ENCODE results near the gene MATN1. TPM values are rescaled to one million over a fixed set of nuclear protein-coding genes. Genes with fewer than 3 reads are reported as not detected.
"Not testable (repeated sequence)": the region's sequence is repeated elsewhere in the genome, so short reads cannot be mapped to it uniquely, and the experiment has no call there.

Gene MATN1
- total RNA-seq, 1 experiment from 2014 or later: 1.2 TPM

DNA sequence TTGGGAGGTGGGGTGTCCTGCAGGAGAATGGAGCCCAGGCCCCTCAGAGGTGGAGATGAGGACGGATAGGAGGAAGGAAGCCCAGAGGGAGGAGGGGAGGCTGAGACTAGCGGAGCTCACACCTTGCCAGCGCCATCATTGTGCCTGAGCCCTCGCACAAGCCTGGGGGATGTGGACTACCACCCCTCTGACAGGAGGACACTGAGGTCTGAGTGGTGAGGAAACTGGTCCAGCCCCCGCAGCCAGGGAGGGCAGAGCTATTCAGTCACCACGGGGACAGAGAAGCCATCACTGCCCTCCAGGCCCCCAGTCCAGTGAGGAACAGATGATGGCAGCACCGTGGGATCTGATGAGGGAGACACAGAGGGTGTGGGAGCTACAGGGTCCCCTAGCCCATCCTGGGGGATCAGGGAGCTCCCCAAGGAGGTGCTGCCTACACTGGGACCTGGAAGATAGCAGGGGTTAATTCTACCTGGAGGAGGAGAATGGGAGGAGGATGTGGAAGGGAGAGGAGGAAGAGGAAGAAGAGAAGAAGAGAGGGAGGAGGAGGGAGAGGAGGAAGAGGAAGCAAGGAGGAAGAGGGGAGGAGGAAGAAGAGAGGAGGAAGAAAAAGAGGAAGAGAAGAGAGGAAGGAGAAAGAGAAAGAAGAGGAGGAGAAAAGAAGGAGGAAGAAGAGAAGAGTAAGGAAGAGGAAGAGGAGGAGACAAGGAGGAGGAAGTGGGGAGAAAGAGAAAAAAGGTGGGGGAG lies 31.0 kb downstream of the MATN1 start:
- no peak for DNase-seq (ENCODE audit: low spot score)
- in situ Hi-C loops (cut with HindIII; ENCODE audit: low sequenced_read_pairs): no loop called here

DNA sequence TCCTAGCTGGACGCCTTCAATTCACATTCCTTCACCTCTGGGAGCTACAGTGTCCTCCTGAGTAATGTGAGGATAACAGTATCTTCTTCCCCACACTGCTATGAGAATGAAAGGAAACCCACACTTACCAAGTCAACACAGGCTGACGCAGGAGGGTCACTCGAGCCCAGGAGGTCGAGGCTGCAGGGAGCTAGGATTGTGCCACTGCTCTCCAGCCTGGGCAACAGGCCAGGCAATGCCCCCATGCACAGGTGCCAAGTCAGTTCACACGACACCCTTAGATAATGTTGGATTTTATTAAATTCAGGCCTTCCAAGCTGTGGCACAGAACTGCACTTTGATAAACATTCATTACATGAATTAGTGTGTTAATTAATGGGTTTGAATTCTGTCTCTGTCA lies 31.9 kb downstream of the MATN1 start:
- DNase-seq (ENCODE audit: low spot score): no peak
- in situ Hi-C loops (cut with HindIII; ENCODE audit: low sequenced_read_pairs): no loop called here

DNA sequence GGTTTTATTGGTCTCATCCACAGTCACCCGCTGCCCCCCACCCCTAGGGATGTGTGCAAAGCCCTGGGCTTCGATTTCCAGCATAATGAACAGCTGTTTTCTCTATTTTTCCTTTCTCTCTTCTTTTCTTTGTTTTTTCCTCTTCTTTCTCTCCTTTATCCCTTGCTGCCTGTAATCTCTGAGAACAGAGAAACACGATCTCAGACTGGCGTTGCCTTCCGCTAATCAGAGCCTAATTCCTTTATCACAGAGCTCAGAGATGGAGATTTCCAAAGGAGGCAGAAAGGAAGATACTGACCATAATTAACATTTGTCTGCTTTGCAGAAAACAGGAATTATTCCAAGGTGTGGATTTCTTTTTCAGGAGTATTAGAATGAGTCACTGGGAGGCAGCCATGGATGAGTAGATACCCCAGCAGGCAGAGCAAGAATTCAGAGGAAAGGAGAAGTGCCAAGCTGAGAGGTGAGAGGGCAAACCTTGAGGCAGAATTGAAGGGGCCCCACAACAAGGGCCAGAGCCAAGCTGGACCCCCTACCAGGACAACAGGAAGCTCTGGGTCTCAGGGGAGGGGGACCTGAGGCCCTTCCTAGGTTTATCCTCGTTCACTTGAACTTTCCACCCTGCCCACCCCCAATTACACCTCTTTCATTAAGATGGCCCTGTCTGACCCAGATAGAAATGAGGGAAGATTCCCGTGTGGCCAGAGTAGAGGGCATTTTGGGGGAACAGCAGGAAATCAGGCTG lies 33.3 kb downstream of the MATN1 start:
- in situ Hi-C loops (cut with HindIII; ENCODE audit: low sequenced_read_pairs): no loop called here
- DNase-seq (ENCODE audit: low spot score): no peak

DNA sequence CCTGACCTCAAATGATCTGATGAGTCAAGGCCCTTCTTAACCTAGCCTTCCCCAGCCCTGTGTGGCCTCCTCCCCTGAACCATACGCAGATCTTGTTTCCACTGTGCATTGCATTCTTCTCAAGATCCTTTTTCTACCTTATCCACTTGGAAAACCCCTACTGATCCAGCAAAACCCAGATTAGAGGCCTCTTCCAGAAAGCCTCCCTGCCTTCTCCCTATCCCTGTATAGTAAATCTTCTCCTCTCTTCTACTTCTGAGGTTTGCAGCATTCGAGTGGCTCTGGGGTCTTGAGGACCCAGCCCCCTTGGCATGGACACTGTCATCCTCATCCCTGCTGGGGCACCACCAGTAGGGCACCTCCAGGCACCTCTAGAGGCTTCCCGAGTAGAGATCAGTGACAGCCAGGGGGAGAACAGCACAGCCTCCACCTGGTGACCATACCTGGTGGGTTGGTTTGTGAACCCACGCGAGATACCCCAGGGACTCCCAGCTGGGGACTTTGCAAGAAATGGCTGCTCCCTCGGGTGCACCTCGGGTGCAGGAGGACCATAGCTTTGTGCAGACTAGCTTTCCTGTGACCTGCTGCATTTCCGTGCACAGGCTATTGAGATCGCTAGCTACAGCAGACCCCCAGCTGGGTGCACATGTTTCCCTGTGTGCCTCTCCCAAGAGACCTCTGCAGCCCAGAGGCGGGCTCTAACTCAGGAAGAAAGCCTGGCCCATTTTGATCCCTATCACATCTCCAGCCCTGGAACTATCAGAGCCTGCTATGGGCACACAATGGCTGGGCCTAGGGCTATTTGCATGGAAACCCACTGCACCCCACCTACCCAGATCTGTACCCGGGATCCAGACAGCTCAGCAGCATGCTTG lies 34.2 kb downstream of the MATN1 start:
- no peak for DNase-seq (ENCODE audit: low spot score)
- in situ Hi-C loops (cut with HindIII; ENCODE audit: low sequenced_read_pairs): no loop called here

GRCh38 chr1:30688516-30688915 lies 34.9 kb downstream of the MATN1 start:
- in situ Hi-C loops (cut with HindIII; ENCODE audit: low sequenced_read_pairs); DNase-seq (ENCODE audit: low spot score): not testable (repeated sequence)

DNA sequence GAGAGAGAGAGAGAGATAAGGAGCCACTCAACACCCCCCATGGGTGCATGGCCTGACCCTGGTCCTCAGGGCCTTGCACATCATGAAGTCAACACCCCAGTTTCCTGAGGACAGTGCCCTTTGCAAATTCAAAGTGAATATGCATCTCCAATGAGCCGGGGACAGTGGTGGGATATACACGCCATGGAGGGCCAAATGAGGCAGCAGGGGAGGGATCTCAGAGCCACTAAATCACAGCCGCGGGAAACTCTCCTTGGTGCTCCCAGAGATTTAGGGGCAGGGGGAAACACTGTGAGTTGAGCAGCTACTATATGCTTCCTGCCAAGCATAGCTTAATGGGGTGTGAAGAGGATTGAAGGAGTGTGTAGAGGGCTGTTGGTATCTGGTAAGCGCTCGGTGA lies 35.5 kb downstream of the MATN1 start:
- DNase-seq (ENCODE audit: low spot score): no peak
- in situ Hi-C loops (cut with HindIII; ENCODE audit: low sequenced_read_pairs): no loop called here

- DNase-seq (ENCODE audit: low spot score): no peak
- in situ Hi-C loops (cut with HindIII; ENCODE audit: low sequenced_read_pairs): no loop called here
Observed at GRCh38 chr1:30686236-30686935, 37.0 kb downstream of the MATN1 start.

DNA sequence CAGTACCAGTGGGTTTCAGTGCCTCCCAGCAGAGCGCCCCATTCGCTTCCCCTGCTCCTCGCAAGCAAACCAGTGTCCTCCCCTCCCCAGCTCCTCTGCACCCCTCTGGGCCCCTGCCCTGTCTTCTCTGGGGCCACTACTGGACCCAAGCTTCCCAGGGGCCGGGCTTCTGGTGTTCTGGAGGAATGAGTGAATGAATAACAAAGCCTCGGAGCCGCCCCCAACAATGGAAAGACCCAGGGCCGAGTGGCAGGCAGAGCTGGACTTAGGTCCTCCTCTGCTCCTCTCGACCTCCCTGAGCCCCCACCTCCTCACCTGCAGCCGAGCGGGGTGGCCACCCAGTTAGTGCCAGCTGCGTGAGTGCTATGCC lies 37.6 kb downstream of the MATN1 start:
- DNase-seq (ENCODE audit: low spot score): no peak

GRCh38 chr1:30684881-30685795 lies 38.2 kb downstream of the MATN1 start:
- in situ Hi-C loops (cut with HindIII; ENCODE audit: low sequenced_read_pairs): no loop called here
- peak; percentile 21 for DNase-seq (ENCODE audit: low spot score)

More for the DNA sequence above, 37.6 kb downstream of the MATN1 start:
- in situ Hi-C loops (cut with HindIII; ENCODE audit: low sequenced_read_pairs): no loop called here

DNA sequence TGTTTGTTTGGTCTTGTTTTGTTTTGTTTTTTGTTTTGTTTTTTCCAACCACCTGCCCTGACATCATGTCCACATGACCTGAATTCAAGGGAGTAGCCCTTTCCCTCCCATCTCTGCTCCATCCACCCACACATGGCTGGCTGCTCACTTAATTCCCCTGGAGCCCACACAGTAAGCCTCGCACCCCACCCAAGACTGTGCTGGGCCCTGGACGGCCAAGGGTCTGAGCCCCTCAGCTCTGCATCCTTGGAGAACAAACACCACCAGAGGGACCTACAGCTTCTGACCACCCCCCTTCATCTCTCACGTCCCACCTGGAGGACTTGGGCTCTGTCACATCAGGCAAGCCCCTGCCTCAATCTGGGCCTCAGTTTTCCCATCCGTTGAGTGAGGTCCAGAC lies 39.1 kb downstream of the MATN1 start:
- in situ Hi-C loops (cut with HindIII; ENCODE audit: low sequenced_read_pairs): no loop called here
- no peak for DNase-seq (ENCODE audit: low spot score)

DNA sequence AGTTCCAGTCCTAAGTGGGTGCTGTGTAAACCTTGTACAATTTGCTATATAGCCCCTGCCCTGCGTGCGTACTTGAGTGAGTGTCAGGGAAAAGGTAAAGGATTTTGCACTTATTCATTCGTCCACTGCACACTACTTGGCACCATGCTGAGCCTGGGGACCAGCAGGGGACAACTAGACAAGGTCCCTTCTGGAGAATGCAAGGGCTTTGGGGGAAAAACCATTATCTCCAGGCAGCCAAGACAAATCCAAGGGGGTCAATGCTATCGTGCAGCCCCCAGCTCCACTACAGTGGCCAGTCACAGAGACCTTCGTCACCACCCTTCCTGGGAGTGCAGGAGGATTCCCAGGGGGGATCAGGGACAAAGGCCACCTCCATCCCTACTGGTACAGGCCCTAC lies 39.7 kb downstream of the MATN1 start:
- DNase-seq (ENCODE audit: low spot score): no peak
- in situ Hi-C loops (cut with HindIII; ENCODE audit: low sequenced_read_pairs): no loop called here

DNA sequence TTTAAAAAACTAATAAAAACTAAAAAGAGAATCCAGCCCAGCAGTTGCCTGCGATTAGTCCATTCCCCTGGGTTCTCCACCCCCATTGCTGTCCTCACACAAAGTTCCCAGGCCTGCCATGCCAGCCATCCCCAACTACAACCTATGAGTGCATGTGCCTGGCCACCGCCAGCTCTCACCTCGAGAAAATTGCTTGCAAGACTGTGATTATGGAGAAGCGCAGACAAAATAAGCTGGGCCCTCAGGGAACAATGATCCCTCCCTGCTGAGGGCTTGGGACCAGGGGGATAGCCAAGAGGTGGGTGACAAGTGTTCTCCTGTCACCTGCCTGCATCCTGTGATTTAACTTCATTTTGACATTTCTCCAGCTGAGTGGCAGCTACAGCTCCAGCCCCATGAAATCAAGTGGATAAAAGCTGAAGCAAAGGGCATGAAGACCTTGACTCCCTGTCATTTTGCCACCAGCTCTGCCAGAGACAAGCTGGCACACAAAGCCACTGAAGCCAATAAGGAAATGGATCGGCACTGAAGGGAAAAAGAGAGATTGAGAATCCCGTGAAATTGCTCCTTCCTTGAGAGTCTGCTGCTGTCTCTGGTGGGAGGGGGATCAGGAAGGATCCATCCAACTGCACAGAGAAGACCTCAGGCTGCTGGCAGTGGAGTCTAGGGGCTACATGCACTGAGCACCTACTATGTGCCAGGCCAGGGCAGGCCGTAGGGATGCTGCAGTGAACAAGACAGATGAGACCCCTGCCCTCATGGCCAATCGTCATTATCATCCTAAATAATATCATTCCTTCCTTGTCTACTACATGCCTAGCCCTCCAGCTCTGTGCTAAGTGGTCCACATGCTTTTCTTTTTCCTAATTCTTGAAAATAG lies 40.7 kb downstream of the MATN1 start:
- no peak for DNase-seq (ENCODE audit: low spot score)
- in situ Hi-C loops (cut with HindIII; ENCODE audit: low sequenced_read_pairs): no loop called here

GRCh38 chr1:30681782-30682181 lies 41.6 kb downstream of the MATN1 start:
- in situ Hi-C loops (cut with HindIII; ENCODE audit: low sequenced_read_pairs): no loop called here
- DNase-seq (ENCODE audit: low spot score): no peak

DNA sequence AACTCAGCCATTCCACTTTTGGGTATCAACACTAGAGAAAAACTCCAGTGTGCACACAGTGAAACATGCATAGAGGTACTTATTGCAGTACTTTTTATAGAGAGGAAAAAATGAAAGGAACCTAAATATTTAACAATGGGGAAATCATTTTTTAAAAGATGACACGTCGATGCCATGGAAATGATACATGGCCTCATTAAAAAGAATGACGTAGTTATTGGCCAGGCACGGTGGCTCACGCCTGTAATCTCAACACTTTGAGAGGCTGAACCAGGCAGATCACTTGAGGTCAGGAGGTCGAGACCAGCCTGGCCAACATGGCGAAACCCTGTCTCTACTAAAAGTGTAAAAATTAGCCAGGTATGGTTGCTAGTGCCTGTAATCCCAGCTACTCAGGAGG lies 42.5 kb downstream of the MATN1 start:
- in situ Hi-C loops (cut with HindIII; ENCODE audit: low sequenced_read_pairs): no loop called here
- no peak for DNase-seq (ENCODE audit: low spot score)

DNA sequence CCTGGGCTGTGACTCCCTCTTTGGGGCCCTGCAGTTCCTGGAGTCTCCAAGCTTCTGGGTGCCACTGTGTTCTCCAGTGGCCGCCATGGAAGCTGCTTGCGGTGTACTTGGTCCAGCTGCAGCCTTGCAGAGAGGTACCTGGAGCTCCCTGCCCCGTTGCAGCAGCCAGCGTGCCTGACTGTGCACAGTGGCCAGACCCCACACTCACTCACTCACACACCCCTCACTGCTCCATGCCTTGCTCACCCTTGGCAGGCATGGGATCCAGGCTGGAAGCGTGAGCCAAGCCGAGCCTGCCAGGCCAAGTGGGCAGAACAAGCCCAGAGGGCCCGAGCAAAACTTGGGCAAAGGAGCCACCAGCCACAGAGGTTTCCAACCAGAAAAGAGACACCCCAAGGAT lies 43.0 kb downstream of the MATN1 start:
- in situ Hi-C loops (cut with HindIII; ENCODE audit: low sequenced_read_pairs): no loop called here
- no peak for DNase-seq (ENCODE audit: low spot score)

DNA sequence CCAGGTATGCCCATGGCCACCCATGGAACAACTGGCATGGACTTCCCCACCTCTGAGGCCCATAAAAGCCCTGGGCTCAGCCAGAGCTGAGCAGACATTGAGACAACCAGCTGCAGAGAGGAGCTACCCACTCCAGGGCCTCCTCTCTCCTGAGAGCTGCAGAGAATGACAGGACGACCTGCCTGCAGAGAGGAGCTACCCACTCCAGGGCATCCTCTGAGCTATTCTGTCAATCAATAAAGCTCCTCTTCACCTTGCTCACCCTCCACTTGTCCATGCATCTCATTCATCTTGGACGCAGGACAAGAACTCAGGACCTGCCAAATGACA lies 43.4 kb downstream of the MATN1 start:
- no peak for DNase-seq (ENCODE audit: low spot score)
- in situ Hi-C loops (cut with HindIII; ENCODE audit: low sequenced_read_pairs): no loop called here

- DNase-seq (ENCODE audit: low spot score): no peak
- in situ Hi-C loops (cut with HindIII; ENCODE audit: low sequenced_read_pairs): no loop called here
Observed at GRCh38 chr1:30679201-30679975, 44.0 kb downstream of the MATN1 start.
